H1 (cell line): ENCODE data around the gene NBEA. TPM values are rescaled to one million over a fixed set of nuclear protein-coding genes. Genes with fewer than 3 reads are reported as not detected.

Experiments used
- CTCF ChIA-PET: fragments of 300-600 bp; sonication (Branson Sonifier 250); formaldehyde crosslinking; loops from one replicate; lab custom pipeline; 2021; ENCODE audit not compliant: partially characterized antibody; lab: Charles Lee
- POLR2A ChIA-PET: fragments of 300-600 bp; sonication (Branson Sonifier 250); formaldehyde crosslinking; loops from one replicate; lab custom pipeline; 2021; ENCODE audit warnings: inconsistent platforms; ENCODE audit not compliant: partially characterized antibody; lab: Charles Lee
- DNase-seq, 2 experiments: peaks; one replicate each; pipeline versions ENCODE4 v3.0.0 to v3.0.0-alpha.2; 2010 to 2022; ENCODE audit warnings: low spot score in 2 of 2, low read depth in 1 of 2, mixed read lengths in 1 of 2
- FAIRE-seq: peaks from 2 replicates; lab custom pipeline; 2011; peaks lifted over from hg19 to GRCh38; lab: Jason Lieb, UNC
- H2AFZ ChIP-seq: 2 replicates; pipeline ENCODE4 v1.8.1; 2012; ENCODE audit warnings: low read length, inconsistent platforms
- H2AK5ac ChIP-seq: 2 replicates; pipeline ENCODE4 v1.6.1; 2013; ENCODE audit warnings: low read depth, low read length
- H2BK120ac ChIP-seq: replicated peaks from 2 replicates; pipeline ENCODE3; 2013; ENCODE audit warnings: low read depth, low read length, inconsistent platforms
- H2BK12ac ChIP-seq: 2 replicates; pipeline ENCODE4 v1.6.1; 2013; ENCODE audit warnings: low read depth, low read length
- H2BK15ac ChIP-seq: 2 replicates; pipeline ENCODE4 v1.6.1; 2013; ENCODE audit warnings: low read length
- H2BK20ac ChIP-seq: 2 replicates; pipeline ENCODE4 v1.6.1; 2013; ENCODE audit warnings: low read length
- H2BK5ac ChIP-seq: 2 replicates; pipeline ENCODE4 v1.6.1; 2013; ENCODE audit warnings: low read depth, low read length
- H3K14ac ChIP-seq: 2 replicates; pipeline ENCODE4 v1.6.1; 2013; ENCODE audit warnings: inconsistent platforms; ENCODE audit not compliant: insufficient read length
- H3K18ac ChIP-seq: 2 replicates; pipeline ENCODE4 v1.6.1; 2013; ENCODE audit warnings: low read length; ENCODE audit errors: extremely low read depth
- H3K23ac ChIP-seq: 2 replicates; pipeline ENCODE4 v1.6.1; 2013; ENCODE audit warnings: inconsistent platforms; ENCODE audit not compliant: insufficient read length
- H3K23me2 ChIP-seq: 2 replicates; pipeline ENCODE4 v1.6.1; 2013; ENCODE audit warnings: low read depth, low read length
- H3K27ac ChIP-seq: 2 replicates; pipeline ENCODE4 v1.6.1; 2011; ENCODE audit warnings: low read depth, low read length, inconsistent platforms
- H3K27me3 ChIP-seq, 4 experiments: replicated peaks in 1 of 4; 1 replicate in 1 of 4; 2 replicates in 3 of 4; pipeline versions ENCODE4 v1.6.1 to v1.8.1; 2011 to 2013; ENCODE audit warnings: low read length in 3 of 4, mild to moderate bottlenecking in 3 of 4, inconsistent platforms in 2 of 4, mixed read lengths in 2 of 4, moderate library complexity in 1 of 4; ENCODE audit not compliant: control insufficient read depth in 3 of 4, insufficient read depth in 3 of 4; ENCODE audit errors: extremely low read depth in 1 of 4
- H3K36me3 ChIP-seq, 4 experiments: 2 replicates each; pipeline versions ENCODE4 v1.6.1 to v1.8.1; 2011 to 2013; ENCODE audit warnings: mild to moderate bottlenecking in 4 of 4, low read length in 3 of 4, moderate library complexity in 2 of 4, control low read depth in 1 of 4, inconsistent platforms in 1 of 4; ENCODE audit not compliant: insufficient read depth in 4 of 4, control insufficient read depth in 2 of 4
- H3K4ac ChIP-seq: replicated peaks from 2 replicates; pipeline ENCODE3; 2013; ENCODE audit warnings: low read length, low read depth, mixed read lengths, inconsistent platforms; ENCODE audit not compliant: insufficient read length
- H3K4me1 ChIP-seq, 4 experiments: replicated peaks in 1 of 4; 1 replicate in 1 of 4; 2 replicates in 3 of 4; pipeline versions ENCODE4 v1.6.1 to v1.8.1; 2011 to 2013; ENCODE audit warnings: low read length in 3 of 4, inconsistent platforms in 2 of 4, mixed read lengths in 1 of 4; ENCODE audit not compliant: insufficient read depth in 4 of 4, control insufficient read depth in 3 of 4
- H3K4me2 ChIP-seq, 2 experiments: 2 replicates each; pipeline versions ENCODE4 v1.6.1 to v1.8.1; 2011 to 2013; ENCODE audit warnings: low read depth in 2 of 2, low read length in 2 of 2, control low read depth in 1 of 2, inconsistent platforms in 1 of 2, mild to moderate bottlenecking in 1 of 2; ENCODE audit not compliant: insufficient read depth in 1 of 2
- H3K4me3 ChIP-seq, 4 experiments: fragments of 200-600, 300-600 bp in 1 of 4; sonication (generic), shearing (Covaris generic), sonication (Bioruptor Twin) in 1 of 4; 2 replicates each; pipeline versions ENCODE4 v1.5.1 to v1.8.1; 2011 to 2016; ENCODE audit warnings: low read length in 4 of 4, low read depth in 3 of 4, control low read depth in 2 of 4, inconsistent platforms in 2 of 4, mild to moderate bottlenecking in 2 of 4, mixed read lengths in 1 of 4, moderate library complexity in 1 of 4; ENCODE audit not compliant: insufficient read depth in 2 of 4; ENCODE audit errors: extremely low read depth in 1 of 4
- H3K56ac ChIP-seq: replicated peaks from 2 replicates; pipeline ENCODE3; 2013; ENCODE audit warnings: low read depth, mild to moderate bottlenecking, mixed read lengths, low read length, inconsistent platforms; ENCODE audit not compliant: insufficient read length
- H3K79me1 ChIP-seq: 2 replicates; pipeline ENCODE4 v1.6.1; 2013; ENCODE audit warnings: low read depth, low read length, control low read depth
- H3K79me2 ChIP-seq, 2 experiments: 2 replicates each; pipeline versions ENCODE4 v1.6.1 to v1.8.1; 2012 to 2013; ENCODE audit warnings: low read length in 2 of 2, mild to moderate bottlenecking in 2 of 2, inconsistent platforms in 1 of 2; ENCODE audit not compliant: insufficient read depth in 2 of 2, control insufficient read depth in 1 of 2
- H3K9ac ChIP-seq, 4 experiments: replicated peaks in 1 of 4; 1 replicate in 1 of 4; 2 replicates in 3 of 4; pipeline versions ENCODE4 v1.6.1 to v1.8.1; 2011 to 2013; ENCODE audit warnings: low read depth in 3 of 4, low read length in 3 of 4, control low read depth in 2 of 4, mild to moderate bottlenecking in 2 of 4, moderate library complexity in 2 of 4, inconsistent platforms in 1 of 4; ENCODE audit errors: extremely low read depth in 1 of 4
- H3K9me3 ChIP-seq, 2 experiments: 2 replicates each; pipeline versions ENCODE4 v1.6.1 to v1.8.1; 2012 to 2013; ENCODE audit warnings: mild to moderate bottlenecking in 2 of 2, moderate library complexity in 2 of 2, control low read depth in 1 of 2, inconsistent platforms in 1 of 2, low read depth in 1 of 2, low read length in 1 of 2, mixed read lengths in 1 of 2; ENCODE audit not compliant: insufficient read depth in 2 of 2
- H4K20me1 ChIP-seq, 2 experiments: replicated peaks in 1 of 2; 2 replicates each; pipeline versions ENCODE3 to v1.8.1; 2011 to 2013; ENCODE audit warnings: inconsistent platforms in 2 of 2, low read length in 2 of 2, mild to moderate bottlenecking in 1 of 2; ENCODE audit not compliant: insufficient read depth in 2 of 2, control insufficient read depth in 1 of 2
- H4K5ac ChIP-seq: 2 replicates; pipeline ENCODE4 v1.6.1; 2013; ENCODE audit warnings: low read length, low read depth, mixed read lengths, inconsistent platforms; ENCODE audit not compliant: insufficient read length
- H4K8ac ChIP-seq: 2 replicates; pipeline ENCODE4 v1.8.0; 2013; ENCODE audit warnings: mild to moderate bottlenecking, moderate library complexity, low read length, inconsistent platforms; ENCODE audit not compliant: insufficient read depth; ENCODE audit errors: extremely low read depth
- H4K91ac ChIP-seq: replicated peaks from 2 replicates; pipeline ENCODE3; 2013; ENCODE audit warnings: low read length, mixed read lengths, inconsistent platforms; ENCODE audit not compliant: insufficient read length
- KDM5A ChIP-seq: fragments of 200-600 bp; IDR thresholded peaks from 2 replicates; pipeline ENCODE4 v1.7.1; 2012; ENCODE audit warnings: mild to moderate bottlenecking, low read length, inconsistent platforms, mixed read lengths
- WGBS, 2 experiments: shearing (Covaris generic) in 1 of 2; methylation state at CpG; one replicate each; pipeline versions ENCODE4 v1.1.6 to v1.1.7; 2013 to 2015; ENCODE audit warnings: low lambda C conversion rate in 2 of 2, mixed read lengths in 2 of 2, inconsistent platforms in 1 of 2, low coverage in 1 of 2, missing lambda C conversion rate in 1 of 2; ENCODE audit not compliant: insufficient replicate concordance in 2 of 2, insufficient coverage in 1 of 2, insufficient read length in 1 of 2; ENCODE audit errors: extremely low coverage in 1 of 2, missing lambda C conversion rate in 1 of 2; 5-methylcytosine and 5-hydroxymethylcytosine counted together
- polyA plus RNA-seq, 7 experiments: library from polyadenylated mRNA; depleted of rRNA in 3 of 7; stranded (reverse) in 5 of 7; unstranded in 2 of 7; fragments of >200 nt in 5 of 7; fragments of 200-250 nt in 2 of 7; gene quantifications; 1 replicate in 5 of 7; 2 replicates in 1 of 7; 4 replicates in 1 of 7; pipeline versions ENCODE4 v1.2.1 to v1.2.3, GENCODE V29; 2011 to 2013; ENCODE audit warnings: missing spikeins in 2 of 7, mixed read lengths in 2 of 7
- total RNA-seq: library from RNA; stranded (reverse); fragmentation: NEBNext Ultra II Directional; extraction: Animal tissue kit (Norgen Biotek cat#: 25700); gene quantifications from 2 replicates; pipeline ENCODE4 v1.2.1, GENCODE V29; 2021

NBEA gene
- total and polyA plus RNA-seq, 2 of the 8 experiments (the other 6 are each of a cell fraction or from before 2014, with no cell fraction given) = 14.2 to 21.5 TPM

GRCh38 chr13:35140321-35140720, 198.3 kb downstream of the NBEA start:
- Histone ChIP-seq H3K4me3 (no peak overlapping the region), H3K56ac (no peak overlapping the region), H3K79me1 (no peaks in the 10 kb centered on the region), H3K36me3 (peaks cover 0 to 7% (median 1%) of the 10 kb centered on the region in 4 experiments; a peak in 3 of 8 replicates), H2BK15ac (no peak overlapping the region), H3K79me2 (no peaks in the 10 kb centered on the region), H3K23ac (no peak overlapping the region), H3K4me1 (no peaks in the 10 kb centered on the region), H4K91ac (no peak overlapping the region), H3K4ac (no peak overlapping the region), H2BK20ac (no peak overlapping the region), H2AK5ac (no peak overlapping the region), H3K4me2 (no peak overlapping the region), H2BK5ac (no peak overlapping the region), H3K27me3 (no peaks in the 10 kb centered on the region), H3K9me3 (no peaks in the 10 kb centered on the region; a peak in 1 of 4 replicates), H3K18ac (no peak overlapping the region), H3K14ac (no peak overlapping the region), H4K20me1 (no peaks in the 10 kb centered on the region), H4K8ac (no peak overlapping the region), H3K23me2 (no peaks in the 10 kb centered on the region), H2BK120ac (no peak overlapping the region), H3K9ac (no peak overlapping the region), H4K5ac (no peak overlapping the region), H2BK12ac (no peak overlapping the region), H2AFZ (no peak overlapping the region), H3K27ac (no peak overlapping the region)
- CTCF ChIA-PET = no interaction called here
- POLR2A ChIA-PET = no interaction called here
- WGBS, 2 experiments = 69% methylated on average over 1 of the region's 1 CpG; no CpG with 5 or more reads in 1 of the 2 experiments
- FAIRE-seq (no peak), DNase-seq (no peak)
- TF ChIP-seq KDM5A = no peak
